Breast epithelium (tissue), 3 donors: ENCODE data around the gene FAM107A.

Experiments
- CTCF ChIP-seq, 3 donors: fragments of 450-650 bp; IDR thresholded peaks; one replicate each; pipeline ENCODE4 v1.5.1; 2016 to 2017; ENCODE audit warnings: antibody characterized with exemption in 3 of 3, mild to moderate bottlenecking in 3 of 3, moderate library complexity in 3 of 3
- POLR2A ChIP-seq: fragments of 450-650 bp; IDR thresholded peaks from one replicate; pipeline ENCODE4 v1.6.1; 2016; ENCODE audit warnings: antibody characterized with exemption, mild to moderate bottlenecking, moderate library complexity
- POLR2AphosphoS5 ChIP-seq, 3 donors: sonication (generic); formaldehyde crosslinking; IDR thresholded peaks; one replicate each; pipeline ENCODE4 v1.6.1; 2017; ENCODE audit warnings: antibody characterized with exemption in 3 of 3

- no peak for TF ChIP-seq CTCF (IDR thresholded peaks at IDR 0.05)
- no peak for TF ChIP-seq POLR2A
- no peak for TF ChIP-seq POLR2AphosphoS5 (IDR thresholded peaks at IDR 0.05)
These were observed 29.5 kb upstream of the FAM107A start for GRCh38 chr3:58606693-58607092.
